Panc1 (cell line): ENCODE data around the gene NFE2L1.

ENCODE experiments used
- SIN3A ChIP-seq: IDR thresholded peaks from 2 replicates; pipeline ENCODE4 v1.6.1; 2012; ENCODE audit warnings: low read depth, mild to moderate bottlenecking, low read length, moderate library complexity, borderline replicate concordance; ENCODE audit not compliant: insufficient read depth
- TF ChIP-seq, protein P1 (sequence below): fragments of 450-650 bp; IDR thresholded peaks from 2 replicates; pipeline ENCODE4 v1.5.1; 2017; ENCODE audit warnings: mild to moderate bottlenecking
- TF ChIP-seq, protein P2 (sequence below), 2 experiments: IDR thresholded peaks; 2 replicates each; pipeline ENCODE4 v1.6.1; 2011 to 2012; ENCODE audit warnings: low read depth in 2 of 2, control low read depth in 1 of 2, low read length in 1 of 2, mild to moderate bottlenecking in 1 of 2, moderate library complexity in 1 of 2; ENCODE audit not compliant: insufficient read depth in 1 of 2

DNA sequence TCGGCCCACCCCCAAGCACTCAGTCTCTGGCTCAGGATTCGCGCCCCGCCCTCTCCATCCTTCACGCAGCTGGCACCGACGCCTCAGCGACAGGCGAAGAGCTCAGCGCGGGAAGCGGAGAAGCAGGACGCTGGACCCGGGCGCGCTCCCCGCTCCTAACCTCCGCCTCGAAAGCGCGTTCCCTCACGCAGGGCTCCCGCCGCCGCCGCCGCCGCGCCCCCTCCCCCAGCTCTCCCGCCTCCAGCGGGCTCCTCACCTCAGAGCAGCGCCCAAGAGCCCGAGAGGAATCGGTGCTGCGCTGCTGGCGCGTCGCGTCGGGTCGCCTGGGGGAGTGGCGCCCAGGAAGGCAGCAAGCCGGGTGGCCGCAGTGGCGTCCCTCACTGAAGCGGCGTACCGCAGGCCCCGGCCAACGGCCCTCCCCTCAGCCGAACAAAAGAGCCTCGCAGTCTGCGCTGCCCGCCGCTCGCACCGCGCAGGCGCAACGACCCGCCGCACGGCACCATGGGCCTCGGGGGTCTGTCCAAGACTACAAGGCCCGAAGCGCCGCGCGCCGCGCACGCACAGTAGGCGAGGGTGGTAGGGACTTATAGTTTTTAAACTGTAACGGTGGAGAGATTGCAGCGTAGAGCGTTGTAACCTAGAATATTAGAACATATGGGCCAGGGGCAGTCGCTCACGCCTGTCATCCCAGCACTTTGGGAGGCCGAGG is 53.0 kb downstream of the NFE2L1 start, which contains the start of gene CBX1:
- TF ChIP-seq, protein P1, sequence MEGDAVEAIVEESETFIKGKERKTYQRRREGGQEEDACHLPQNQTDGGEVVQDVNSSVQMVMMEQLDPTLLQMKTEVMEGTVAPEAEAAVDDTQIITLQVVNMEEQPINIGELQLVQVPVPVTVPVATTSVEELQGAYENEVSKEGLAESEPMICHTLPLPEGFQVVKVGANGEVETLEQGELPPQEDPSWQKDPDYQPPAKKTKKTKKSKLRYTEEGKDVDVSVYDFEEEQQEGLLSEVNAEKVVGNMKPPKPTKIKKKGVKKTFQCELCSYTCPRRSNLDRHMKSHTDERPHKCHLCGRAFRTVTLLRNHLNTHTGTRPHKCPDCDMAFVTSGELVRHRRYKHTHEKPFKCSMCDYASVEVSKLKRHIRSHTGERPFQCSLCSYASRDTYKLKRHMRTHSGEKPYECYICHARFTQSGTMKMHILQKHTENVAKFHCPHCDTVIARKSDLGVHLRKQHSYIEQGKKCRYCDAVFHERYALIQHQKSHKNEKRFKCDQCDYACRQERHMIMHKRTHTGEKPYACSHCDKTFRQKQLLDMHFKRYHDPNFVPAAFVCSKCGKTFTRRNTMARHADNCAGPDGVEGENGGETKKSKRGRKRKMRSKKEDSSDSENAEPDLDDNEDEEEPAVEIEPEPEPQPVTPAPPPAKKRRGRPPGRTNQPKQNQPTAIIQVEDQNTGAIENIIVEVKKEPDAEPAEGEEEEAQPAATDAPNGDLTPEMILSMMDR = no peak
- 0 out of 2 replicates have a peak, but pooled peaks have one; percentile 41 for TF ChIP-seq SIN3A
- TF ChIP-seq, protein P2, sequence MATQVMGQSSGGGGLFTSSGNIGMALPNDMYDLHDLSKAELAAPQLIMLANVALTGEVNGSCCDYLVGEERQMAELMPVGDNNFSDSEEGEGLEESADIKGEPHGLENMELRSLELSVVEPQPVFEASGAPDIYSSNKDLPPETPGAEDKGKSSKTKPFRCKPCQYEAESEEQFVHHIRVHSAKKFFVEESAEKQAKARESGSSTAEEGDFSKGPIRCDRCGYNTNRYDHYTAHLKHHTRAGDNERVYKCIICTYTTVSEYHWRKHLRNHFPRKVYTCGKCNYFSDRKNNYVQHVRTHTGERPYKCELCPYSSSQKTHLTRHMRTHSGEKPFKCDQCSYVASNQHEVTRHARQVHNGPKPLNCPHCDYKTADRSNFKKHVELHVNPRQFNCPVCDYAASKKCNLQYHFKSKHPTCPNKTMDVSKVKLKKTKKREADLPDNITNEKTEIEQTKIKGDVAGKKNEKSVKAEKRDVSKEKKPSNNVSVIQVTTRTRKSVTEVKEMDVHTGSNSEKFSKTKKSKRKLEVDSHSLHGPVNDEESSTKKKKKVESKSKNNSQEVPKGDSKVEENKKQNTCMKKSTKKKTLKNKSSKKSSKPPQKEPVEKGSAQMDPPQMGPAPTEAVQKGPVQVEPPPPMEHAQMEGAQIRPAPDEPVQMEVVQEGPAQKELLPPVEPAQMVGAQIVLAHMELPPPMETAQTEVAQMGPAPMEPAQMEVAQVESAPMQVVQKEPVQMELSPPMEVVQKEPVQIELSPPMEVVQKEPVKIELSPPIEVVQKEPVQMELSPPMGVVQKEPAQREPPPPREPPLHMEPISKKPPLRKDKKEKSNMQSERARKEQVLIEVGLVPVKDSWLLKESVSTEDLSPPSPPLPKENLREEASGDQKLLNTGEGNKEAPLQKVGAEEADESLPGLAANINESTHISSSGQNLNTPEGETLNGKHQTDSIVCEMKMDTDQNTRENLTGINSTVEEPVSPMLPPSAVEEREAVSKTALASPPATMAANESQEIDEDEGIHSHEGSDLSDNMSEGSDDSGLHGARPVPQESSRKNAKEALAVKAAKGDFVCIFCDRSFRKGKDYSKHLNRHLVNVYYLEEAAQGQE (IDR thresholded peaks at IDR 0.05; ENCODE audit: insufficient read depth in 1 of 2, low read depth in 2 of 2, low read length in 1 of 2) = no peak
